Ectodermal cell (in vitro differentiated cells): Measurements from ENCODE around the gene FITM1.

Source experiments
- H3K27ac ChIP-seq: 2 replicates; pipeline ENCODE4 v1.7.0; 2013; ENCODE audit warnings: mild to moderate bottlenecking, low read depth, low read length; ENCODE audit not compliant: insufficient read depth, poor library complexity, severe bottlenecking
- H3K27me3 ChIP-seq: 2 replicates; pipeline ENCODE4 v1.7.0; 2013; ENCODE audit warnings: mild to moderate bottlenecking, low read length; ENCODE audit not compliant: insufficient read depth, control insufficient read depth, poor library complexity, severe bottlenecking
- H3K36me3 ChIP-seq: one replicate; pipeline ENCODE4 v1.7.0; 2013; ENCODE audit warnings: low read length; ENCODE audit not compliant: control insufficient read depth, insufficient read depth
- H3K4me1 ChIP-seq: one replicate; pipeline ENCODE4 v1.7.0; 2013; ENCODE audit warnings: low read length; ENCODE audit not compliant: control insufficient read depth, insufficient read depth
- H3K4me3 ChIP-seq: 2 replicates; pipeline ENCODE4 v1.7.0; 2013; ENCODE audit warnings: low read depth, low read length, control low read depth; ENCODE audit not compliant: insufficient read depth
- H3K9me3 ChIP-seq: 2 replicates; pipeline ENCODE4 v1.7.0; 2013; ENCODE audit warnings: mild to moderate bottlenecking, low read length, moderate library complexity; ENCODE audit not compliant: control insufficient read depth
- WGBS, 2 experiments: methylation state at CpG; one replicate each; pipeline ENCODE4 v1.1.7; 2013; ENCODE audit warnings: missing lambda C conversion rate in 2 of 2; 5-methylcytosine and 5-hydroxymethylcytosine counted together

FITM1 gene

GRCh38 chr14:24088095-24088494, 42.4 kb upstream of the FITM1 start:
- WGBS, 2 experiments: 95 to 98% methylated on average over 2 of the region's 2 CpGs
- Histone ChIP-seq H3K4me3 (no peak overlapping the region), H3K36me3 (no peaks in the 10 kb centered on the region), H3K27ac (no peak overlapping the region), H3K9me3 (no peaks in the 10 kb centered on the region), H3K4me1 (no peaks in the 10 kb centered on the region), H3K27me3 (peaks cover 13% of the 10 kb centered on the region)

GRCh38 chr14:24089890-24090289, 40.6 kb upstream of the FITM1 start:
- Histone ChIP-seq H3K9me3 (no peaks in the 10 kb centered on the region), H3K27ac (no peak overlapping the region), H3K27me3 (peaks cover 3% of the 10 kb centered on the region), H3K4me3 (no peak overlapping the region), H3K36me3 (no peaks in the 10 kb centered on the region), H3K4me1 (peaks cover 2% of the 10 kb centered on the region)
- 90 to 93% methylated on average over 5 to 6 of the region's 6 CpGs for WGBS, 2 experiments

DNA sequence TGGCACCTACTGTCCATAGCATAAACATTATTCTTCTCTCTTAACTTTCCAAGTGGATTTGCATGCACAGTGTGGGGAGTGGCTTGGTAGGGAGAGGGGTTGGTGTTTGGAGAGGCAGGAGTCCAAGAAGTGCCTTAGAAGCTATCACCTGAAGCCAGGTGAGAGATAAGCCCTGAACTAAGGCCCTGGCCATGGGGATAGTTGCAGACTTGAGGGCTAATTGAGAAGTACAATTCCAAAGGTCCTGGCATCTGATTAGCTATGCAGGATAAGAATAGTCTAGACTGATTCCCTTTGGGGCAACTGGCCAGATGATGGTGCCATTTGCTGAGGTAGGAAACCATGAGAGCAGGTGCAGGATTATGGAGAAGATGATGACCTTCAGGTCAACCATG, 38.4 kb upstream of the FITM1 start:
- H3K9me3 ChIP-seq: no peaks in the 10 kb centered on the region
- no peak overlapping the region for H3K4me3 ChIP-seq
- H3K4me1 ChIP-seq: peaks cover 8% of the 10 kb centered on the region
- H3K27ac ChIP-seq: no peak overlapping the region
- no peaks in the 10 kb centered on the region for H3K36me3 ChIP-seq
- peaks cover 3% of the 10 kb centered on the region for H3K27me3 ChIP-seq

DNA sequence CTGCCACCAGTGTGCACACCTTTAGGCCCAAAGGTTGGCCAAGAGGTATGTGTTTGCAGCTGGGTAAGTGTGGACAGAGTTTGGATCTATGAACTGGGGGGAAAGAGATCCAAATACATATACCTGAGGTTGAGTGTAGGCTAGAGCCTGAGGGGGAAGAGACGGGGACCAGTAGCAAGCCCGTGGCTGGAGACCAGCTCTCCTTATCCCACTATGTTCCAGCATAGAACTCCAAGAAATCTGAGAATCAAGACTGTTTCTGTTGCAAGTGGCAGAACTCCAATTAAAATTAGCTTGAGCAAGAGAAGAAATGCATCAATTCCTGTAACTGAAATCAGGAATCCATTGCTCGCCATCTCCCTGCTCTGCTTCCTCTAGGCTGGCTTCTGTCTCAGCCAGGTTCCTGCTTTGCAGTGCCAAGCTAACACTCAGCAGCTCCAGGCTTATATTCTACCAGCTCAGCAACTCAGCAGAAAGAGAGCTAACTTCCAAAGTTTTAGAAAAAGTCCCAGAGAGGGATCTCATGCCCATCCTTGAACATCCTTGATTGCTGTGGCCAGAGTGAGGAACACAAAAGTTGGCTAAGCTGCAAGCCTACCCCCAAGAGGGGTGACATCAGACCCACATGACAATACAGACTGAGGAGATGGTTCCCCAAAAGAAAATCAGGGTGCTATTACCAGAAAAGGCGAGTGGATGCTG, 37.8 kb upstream of the FITM1 start:
- no peak overlapping the region for H3K4me3 ChIP-seq
- no peak overlapping the region for H3K27ac ChIP-seq
- WGBS, 2 experiments: 92 to 95% methylated on average over 4 of the region's 4 CpGs
- H3K27me3 ChIP-seq: peaks cover 3% of the 10 kb centered on the region
- H3K9me3 ChIP-seq: no peaks in the 10 kb centered on the region
- H3K4me1 ChIP-seq: peaks cover 8% of the 10 kb centered on the region
- H3K36me3 ChIP-seq: no peaks in the 10 kb centered on the region

GRCh38 chr14:24093207-24093900, 37.1 kb upstream of the FITM1 start:
- no peaks in the 10 kb centered on the region for H3K9me3 ChIP-seq
- peaks cover 3% of the 10 kb centered on the region for H3K27me3 ChIP-seq
- H3K4me1 ChIP-seq: peaks cover 8% of the 10 kb centered on the region
- peak overlapping the region; percentile 72 for H3K4me3 ChIP-seq
- peak overlapping the region; percentile 60 for H3K27ac ChIP-seq
- H3K36me3 ChIP-seq: no peaks in the 10 kb centered on the region
- WGBS, 2 experiments: 81 to 83% methylated on average over 19 of the region's 19 CpGs

DNA sequence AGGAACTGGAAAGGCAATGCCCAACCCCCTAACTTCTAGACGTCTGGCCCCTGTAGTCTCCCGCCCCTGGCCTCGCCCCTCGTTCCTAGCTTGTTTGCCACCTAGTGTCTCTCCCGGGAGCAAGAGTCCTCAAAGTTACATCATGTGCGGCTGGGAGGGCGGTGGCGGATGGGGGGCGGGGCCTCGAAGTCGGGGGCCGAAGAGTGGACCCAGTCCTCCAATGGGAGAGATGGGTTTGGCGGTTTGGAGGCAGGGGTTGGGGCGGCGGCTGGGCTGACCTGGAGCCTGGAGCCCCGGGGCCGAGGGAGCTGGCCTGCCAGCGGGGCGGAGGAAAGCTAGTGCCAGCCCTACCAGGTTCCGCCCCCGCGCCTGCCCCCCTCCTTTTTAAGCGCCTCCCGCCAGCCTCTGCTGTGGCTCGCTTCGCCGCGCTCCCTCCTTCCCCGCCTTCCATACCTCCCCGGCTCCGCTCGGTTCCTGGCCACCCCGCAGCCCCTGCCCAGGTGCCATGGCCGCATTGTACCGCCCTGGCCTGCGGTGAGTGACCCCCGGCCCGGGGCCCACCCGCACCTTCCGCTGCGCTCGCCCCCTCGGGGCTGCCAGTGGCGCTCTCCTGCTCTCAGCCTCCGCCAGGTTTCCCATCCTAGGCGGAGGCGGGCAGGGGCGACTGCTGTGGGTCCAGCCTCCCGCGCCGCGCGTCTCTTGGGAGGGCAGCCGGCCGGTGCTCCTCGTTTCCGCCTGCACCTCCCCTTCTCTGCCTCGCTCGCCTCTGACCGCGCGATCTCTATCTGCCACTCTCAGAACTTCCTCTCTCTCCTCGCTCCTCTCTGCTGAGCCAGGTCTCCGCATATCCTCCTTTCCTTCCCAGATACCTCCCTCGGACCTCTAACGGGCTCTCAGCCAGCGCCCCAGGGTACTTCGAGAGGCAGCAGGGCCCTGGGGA, 36.3 kb upstream of the FITM1 start, which contains the start of gene PCK2:
PCK2 (plus strand) TSS at position 411 of the 940 bp plus-strand sequence; CDS start at position 506, 95 bp downstream.
- peaks cover 8% of the 10 kb centered on the region for H3K4me1 ChIP-seq
- peak within 1 kb of the TSS; percentile 60 for H3K27ac ChIP-seq
- no peaks in the 10 kb centered on the region for H3K9me3 ChIP-seq
- 1% methylated on average over 68 of the region's 68 CpGs for WGBS, 2 experiments
- H3K27me3 ChIP-seq: peaks cover 3% of the 10 kb centered on the region
- H3K36me3 ChIP-seq: no peaks in the 10 kb centered on the region
- H3K4me3 ChIP-seq: peak within 1 kb of the TSS; percentile 72

- no peaks in the 10 kb centered on the region for H3K36me3 ChIP-seq
- H3K4me3 ChIP-seq: peak overlapping the region; percentile 72
- H3K27me3 ChIP-seq: peaks cover 3% of the 10 kb centered on the region
- no peaks in the 10 kb centered on the region for H3K9me3 ChIP-seq
- H3K4me1 ChIP-seq: peaks cover 8% of the 10 kb centered on the region
- no peak overlapping the region for H3K27ac ChIP-seq
- WGBS, 2 experiments: 11 to 12% methylated on average over 14 of the region's 14 CpGs
Observed at GRCh38 chr14:24094841-24095270, 35.6 kb upstream of the FITM1 start.

DNA sequence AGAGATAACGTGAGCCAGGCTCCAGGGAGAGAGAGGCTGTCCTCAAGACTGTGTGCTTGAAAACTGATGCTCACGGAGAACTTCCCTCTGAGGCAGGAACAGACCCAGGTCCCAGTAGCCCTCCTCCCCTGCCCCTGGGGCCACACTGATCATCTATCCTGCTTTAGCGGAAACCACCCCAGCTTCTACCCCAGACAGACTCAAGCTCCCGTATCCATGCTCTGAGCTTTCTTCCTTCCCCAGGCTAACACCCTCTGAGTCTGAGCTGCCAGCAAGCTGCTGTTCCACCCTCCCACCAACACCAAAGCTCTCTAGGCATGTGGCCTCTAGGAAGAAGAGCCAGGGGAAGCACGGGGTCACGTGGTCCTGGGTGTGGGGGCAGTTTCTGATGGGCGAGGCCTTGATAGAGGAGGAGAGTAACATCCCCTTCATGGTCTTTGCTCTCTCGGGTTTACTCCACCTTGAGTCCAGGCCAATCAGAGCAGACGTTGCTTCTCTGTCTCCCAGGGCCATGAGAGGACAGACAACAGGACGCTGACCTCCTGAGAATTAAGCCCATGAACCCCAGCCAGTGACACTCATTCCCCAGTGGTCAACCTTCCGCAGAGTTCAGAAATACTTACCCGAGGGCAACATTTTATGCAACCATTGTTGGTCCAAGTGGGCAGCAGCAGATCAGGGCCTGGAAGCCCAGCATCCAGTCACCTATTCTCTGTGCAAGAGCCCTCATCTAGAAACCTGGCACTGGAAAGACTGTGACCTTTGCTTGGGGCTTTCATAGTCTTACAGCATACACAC, 35.0 kb upstream of the FITM1 start:
- WGBS, 2 experiments: 53 to 55% methylated on average over 12 of the region's 12 CpGs
- Histone ChIP-seq H3K4me1 (peaks cover 8% of the 10 kb centered on the region), H3K27me3 (peaks cover 3% of the 10 kb centered on the region), H3K4me3 (peak overlapping the region; percentile 72), H3K9me3 (no peaks in the 10 kb centered on the region), H3K36me3 (no peaks in the 10 kb centered on the region), H3K27ac (no peak overlapping the region)

DNA sequence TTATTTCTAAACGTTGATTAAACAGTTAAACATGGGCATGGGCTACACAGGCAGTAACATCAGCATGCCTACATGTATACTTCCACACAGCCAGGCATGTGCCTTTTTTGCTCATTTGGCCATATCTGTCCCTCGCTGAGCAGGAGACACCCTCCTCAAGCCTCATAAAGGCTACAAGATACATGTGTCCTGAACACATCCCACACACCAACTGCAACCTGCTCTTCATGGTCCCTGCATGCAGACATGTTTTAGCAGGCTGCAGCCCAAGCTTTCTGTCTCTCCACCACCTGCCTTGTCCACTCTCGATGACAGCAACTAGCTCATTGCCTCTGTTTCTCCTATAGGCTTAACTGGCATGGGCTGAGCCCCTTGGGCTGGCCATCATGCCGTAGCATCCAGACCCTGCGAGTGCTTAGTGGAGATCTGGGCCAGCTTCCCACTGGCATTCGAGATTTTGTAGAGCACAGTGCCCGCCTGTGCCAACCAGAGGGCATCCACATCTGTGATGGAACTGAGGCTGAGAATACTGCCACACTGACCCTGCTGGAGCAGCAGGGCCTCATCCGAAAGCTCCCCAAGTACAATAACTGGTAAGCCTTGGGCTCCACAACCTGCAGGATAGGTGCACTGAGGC, 33.8 kb upstream of the FITM1 start:
- H3K9me3 ChIP-seq: no peaks in the 10 kb centered on the region
- peaks cover 8% of the 10 kb centered on the region for H3K4me1 ChIP-seq
- peaks cover 3% of the 10 kb centered on the region for H3K27me3 ChIP-seq
- 94 to 97% methylated on average over 8 of the region's 8 CpGs for WGBS, 2 experiments
- no peak overlapping the region for H3K4me3 ChIP-seq
- no peaks in the 10 kb centered on the region for H3K36me3 ChIP-seq
- H3K27ac ChIP-seq: no peak overlapping the region
